ENCODE data around the gene SIGLEC14. TPM values are rescaled to one million over a fixed set of nuclear protein-coding genes. Genes with fewer than 3 reads are reported as not detected.
A peak's percentile ranks its signal among the peaks of the same experiment; 100 is the strongest.
"Not testable (repeated sequence)": the region's sequence is repeated elsewhere in the genome, so short reads cannot be mapped to it uniquely, and the experiment has no call there.

SIGLEC14 gene
- total RNA-seq, 1 experiment from 2014 or later, result 1.8 TPM

GRCh38 chr19:51675911-51676565 is 29.4 kb upstream of the SIGLEC14 start:
- DNase-seq (ENCODE audit: low read depth), result peak; percentile 39

- DNase-seq (ENCODE audit: low read depth), result no peak
Measured at GRCh38 chr19:51668216-51668615, 21.6 kb upstream of the SIGLEC14 start.

GRCh38 chr19:51664997-51665396 is 18.4 kb upstream of the SIGLEC14 start:
- DNase-seq (ENCODE audit: low read depth), result no peak

GRCh38 chr19:51664131-51664530 is 17.5 kb upstream of the SIGLEC14 start:
- DNase-seq (ENCODE audit: low read depth), result no peak

GRCh38 chr19:51663650-51664049 is 17.0 kb upstream of the SIGLEC14 start:
- DNase-seq (ENCODE audit: low read depth), result no peak

GRCh38 chr19:51660975-51661600 is 14.5 kb upstream of the SIGLEC14 start:
- peak; percentile 55 for DNase-seq (ENCODE audit: low read depth)

- DNase-seq (ENCODE audit: low read depth), result no peak
Measured at GRCh38 chr19:51654783-51655182, 8.2 kb upstream of the SIGLEC14 start.

GRCh38 chr19:51653162-51653561 is 6.5 kb upstream of the SIGLEC14 start:
- no peak for DNase-seq (ENCODE audit: low read depth)

GRCh38 chr19:51652266-51652665 is 5.6 kb upstream of the SIGLEC14 start:
- no peak for DNase-seq (ENCODE audit: low read depth)

- DNase-seq (ENCODE audit: low read depth), result no peak
Measured at GRCh38 chr19:51651216-51651846, 4.7 kb upstream of the SIGLEC14 start.

- no peak for DNase-seq (ENCODE audit: low read depth)
Measured at GRCh38 chr19:51647318-51647717, 693 bp upstream of the SIGLEC14 start.

- DNase-seq (ENCODE audit: low read depth), result no peak
Measured at GRCh38 chr19:51644636-51645271, 1.9 kb downstream of the SIGLEC14 start.

GRCh38 chr19:51641648-51642047 is 5.0 kb downstream of the SIGLEC14 start:
- no peak for DNase-seq (ENCODE audit: low read depth)

GRCh38 chr19:51640386-51640785 is 6.2 kb downstream of the SIGLEC14 start:
- no peak for DNase-seq (ENCODE audit: low read depth)

GRCh38 chr19:51639916-51640315 is 6.7 kb downstream of the SIGLEC14 start:
- DNase-seq (ENCODE audit: low read depth), result no peak

- DNase-seq (ENCODE audit: low read depth), result peak; percentile 14
Measured at GRCh38 chr19:51637362-51637978, 9.2 kb downstream of the SIGLEC14 start.

GRCh38 chr19:51632126-51632525 is 14.5 kb downstream of the SIGLEC14 start:
- no peak for DNase-seq (ENCODE audit: low read depth)

GRCh38 chr19:51630315-51630714 is 16.3 kb downstream of the SIGLEC14 start, which contains the start of gene SIGLEC5:
TSS of gene SIGLEC5 (minus strand) at chr19:51630401. CDS start at chr19:51630335, 66 bp downstream.
- DNase-seq (ENCODE audit: low read depth), result not testable (repeated sequence)

GRCh38 chr19:51628153-51628939 is 18.3 kb downstream of the SIGLEC14 start:
- DNase-seq (ENCODE audit: low read depth), result no peak

GRCh38 chr19:51627491-51628138 is 19.0 kb downstream of the SIGLEC14 start:
- DNase-seq (ENCODE audit: low read depth), result no peak

Measured in HT1080 (cell line).